Lung (tissue), 12 donors: ENCODE data around the gene NOXA1. TPM values are rescaled to one million over a fixed set of nuclear protein-coding genes. Genes with fewer than 3 reads are reported as not detected.

Experiments used
- ATAC-seq: fragments of 200-7000 bp; cut with Tn5 transposase; one replicate; pipeline ENCODE4 v1.9.1; 2020; ENCODE audit warnings: moderate number of reproducible peaks; ENCODE audit not compliant: insufficient read depth, low FRiP score
- DNase-seq, 3 donors: peaks; one replicate each; pipeline ENCODE4 v3.0.0-alpha.2; 2013 to 2017
- H3K27ac ChIP-seq, 2 donors: one replicate each; pipeline ENCODE4 v1.5.1; 2013; ENCODE audit warnings: mild to moderate bottlenecking in 2 of 2, moderate library complexity in 2 of 2, control low read depth in 1 of 2, inconsistent platforms in 1 of 2, low read depth in 1 of 2, low read length in 1 of 2
- H3K27me3 ChIP-seq, 3 donors: one replicate each; pipeline ENCODE4 v1.5.1; 2013; ENCODE audit warnings: low read length in 2 of 3; ENCODE audit not compliant: control insufficient read depth in 3 of 3, insufficient read depth in 3 of 3
- H3K36me3 ChIP-seq, 4 donors: one replicate each; pipeline ENCODE4 v1.5.1; 2013; ENCODE audit warnings: low read length in 4 of 4, mild to moderate bottlenecking in 1 of 4, moderate library complexity in 1 of 4; ENCODE audit not compliant: control insufficient read depth in 4 of 4, insufficient read depth in 4 of 4
- H3K4me1 ChIP-seq, 5 donors: one replicate each; pipeline ENCODE4 v1.5.1; 2013; ENCODE audit warnings: low read length in 5 of 5, mild to moderate bottlenecking in 2 of 5, moderate library complexity in 1 of 5; ENCODE audit not compliant: control insufficient read depth in 5 of 5, insufficient read depth in 5 of 5
- H3K4me3 ChIP-seq: one replicate; pipeline ENCODE4 v1.5.1; 2013; ENCODE audit warnings: mild to moderate bottlenecking, control low read depth, moderate library complexity
- H3K9ac ChIP-seq, 2 donors: one replicate each; pipeline ENCODE4 v1.5.1; 2013; ENCODE audit warnings: low read length in 2 of 2, control low read depth in 1 of 2; ENCODE audit not compliant: insufficient read depth in 1 of 2
- H3K9me3 ChIP-seq, 4 donors: one replicate each; pipeline ENCODE4 v1.5.1; 2013; ENCODE audit warnings: low read length in 3 of 4, mild to moderate bottlenecking in 1 of 4, moderate library complexity in 1 of 4; ENCODE audit not compliant: control insufficient read depth in 4 of 4, insufficient read depth in 3 of 4
- WGBS, 2 donors: extraction: QIAGEN DNeasy Blood & Tissue Kit; methylation state at CpG; one replicate each; pipeline ENCODE4 v1.1.7; 2013; 5-methylcytosine and 5-hydroxymethylcytosine counted together
- polyA plus RNA-seq, 2 donors: library from polyadenylated mRNA; stranded (reverse); fragments of 200-250 nt; gene quantifications; one replicate each; pipeline ENCODE4 v1.2.1, GENCODE V29; 2013
- total RNA-seq, 2 donors: library from RNA; depleted of rRNA in 1 of 2; stranded (reverse); fragments of >200 nt in 1 of 2; gene quantifications; one replicate each; pipeline ENCODE4 v1.2.1, GENCODE V29; 2014 to 2021
- TF ChIP-seq, protein P1 (sequence below): IDR thresholded peaks from 2 replicates; pipeline ENCODE4 v1.5.1; 2012; ENCODE audit warnings: mild to moderate bottlenecking; ENCODE audit errors: control extremely low read depth, extremely low read depth
- donor health status: control.
- donor health status: control.
- donor health status: Bipolar disorder and iron deficiency.
- donor health status: healthy.
- donor health status: DM: yes; HTN: yes; CAD: no.

The NOXA1 gene
- total and polyA plus RNA-seq, 4 donors = 2.1 to 11.7 (median 6.6) TPM

DNA sequence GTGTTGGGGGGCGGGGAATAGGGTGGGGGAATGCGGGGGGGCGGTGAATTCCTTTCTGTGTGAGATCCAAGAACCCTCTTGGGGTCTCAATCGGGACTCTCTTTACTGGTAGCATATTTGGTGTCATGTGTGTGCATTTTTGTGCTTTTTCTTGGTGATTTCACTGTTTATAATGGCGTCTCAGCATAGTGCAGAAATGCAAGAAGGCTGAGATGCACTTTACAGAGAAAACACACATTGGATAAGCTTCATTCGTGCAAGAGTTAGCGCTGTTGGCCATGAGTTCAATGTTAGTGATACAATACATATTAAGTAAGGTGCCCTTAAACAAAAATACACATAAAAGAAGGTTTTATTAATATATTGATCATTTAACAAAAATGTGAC, 18.7 kb downstream of the NOXA1 start:
- DNase-seq = no peak
- Histone ChIP-seq H3K4me3 (no peak overlapping the region), H3K36me3 (no peaks in the 10 kb centered on the region), H3K27me3 (no peaks in the 10 kb centered on the region), H3K4me1 (peaks cover 0 to 6% (median 0%) of the 10 kb centered on the region in 5 donors), H3K9me3 (peaks cover 0 to under 1% (median 0%) of the 10 kb centered on the region in 4 donors), H3K27ac (no peak overlapping the region), H3K9ac (no peak overlapping the region)
- 11 to 13% methylated on average over 6 to 7 of the region's 7 CpGs for WGBS, 2 donors
- ATAC-seq = no peak
- TF ChIP-seq, protein P1, sequence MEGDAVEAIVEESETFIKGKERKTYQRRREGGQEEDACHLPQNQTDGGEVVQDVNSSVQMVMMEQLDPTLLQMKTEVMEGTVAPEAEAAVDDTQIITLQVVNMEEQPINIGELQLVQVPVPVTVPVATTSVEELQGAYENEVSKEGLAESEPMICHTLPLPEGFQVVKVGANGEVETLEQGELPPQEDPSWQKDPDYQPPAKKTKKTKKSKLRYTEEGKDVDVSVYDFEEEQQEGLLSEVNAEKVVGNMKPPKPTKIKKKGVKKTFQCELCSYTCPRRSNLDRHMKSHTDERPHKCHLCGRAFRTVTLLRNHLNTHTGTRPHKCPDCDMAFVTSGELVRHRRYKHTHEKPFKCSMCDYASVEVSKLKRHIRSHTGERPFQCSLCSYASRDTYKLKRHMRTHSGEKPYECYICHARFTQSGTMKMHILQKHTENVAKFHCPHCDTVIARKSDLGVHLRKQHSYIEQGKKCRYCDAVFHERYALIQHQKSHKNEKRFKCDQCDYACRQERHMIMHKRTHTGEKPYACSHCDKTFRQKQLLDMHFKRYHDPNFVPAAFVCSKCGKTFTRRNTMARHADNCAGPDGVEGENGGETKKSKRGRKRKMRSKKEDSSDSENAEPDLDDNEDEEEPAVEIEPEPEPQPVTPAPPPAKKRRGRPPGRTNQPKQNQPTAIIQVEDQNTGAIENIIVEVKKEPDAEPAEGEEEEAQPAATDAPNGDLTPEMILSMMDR = no peak

DNA sequence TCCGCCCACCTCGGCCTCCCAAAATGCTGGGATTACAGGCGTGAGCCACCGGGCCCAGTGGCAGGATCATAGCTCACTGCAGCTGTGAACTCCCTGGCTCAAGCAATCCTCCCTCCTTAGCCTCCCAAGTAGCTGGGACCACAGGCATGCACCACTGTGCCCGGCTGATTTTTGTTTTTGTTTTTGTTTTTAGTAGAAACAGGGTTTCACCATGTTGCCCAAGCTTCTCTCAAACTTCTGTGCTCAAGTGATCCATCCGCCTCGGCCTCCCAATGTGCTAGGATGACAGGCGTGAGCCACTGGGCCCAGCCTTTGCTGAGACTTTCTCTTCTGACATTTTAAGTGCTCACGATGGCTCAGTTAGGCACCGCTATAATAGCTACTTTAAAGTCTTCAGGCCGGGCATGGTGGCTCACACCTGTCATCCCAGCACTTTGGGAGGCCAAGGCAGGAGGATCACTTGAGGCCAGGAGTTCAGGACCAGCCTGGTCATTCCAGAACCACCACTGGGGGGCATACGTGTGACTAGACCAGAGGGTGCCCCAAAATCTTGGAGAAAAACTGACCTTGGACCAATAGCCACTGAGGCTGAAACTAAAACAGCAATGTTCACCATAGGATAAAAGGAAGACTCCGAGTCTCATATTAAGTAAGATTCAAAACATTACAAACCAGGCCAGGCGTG, 21.1 kb downstream of the NOXA1 start:
- H3K4me3 ChIP-seq = no peak overlapping the region
- H3K36me3 ChIP-seq = peaks cover 0 to 6% (median 0%) of the 10 kb centered on the region in 4 donors
- ATAC-seq = no peak
- 88 to 92% methylated on average over 14 of the region's 14 CpGs for WGBS, 2 donors
- no peak overlapping the region for H3K27ac ChIP-seq
- H3K9ac ChIP-seq = no peak overlapping the region
- peaks cover 0 to 3% (median 0%) of the 10 kb centered on the region in 4 donors for H3K9me3 ChIP-seq
- no peaks in the 10 kb centered on the region for H3K27me3 ChIP-seq
- TF ChIP-seq, protein P1 = no peak
- no peak for DNase-seq
- peaks cover 0 to 14% (median 4%) of the 10 kb centered on the region in 5 donors for H3K4me1 ChIP-seq

DNA sequence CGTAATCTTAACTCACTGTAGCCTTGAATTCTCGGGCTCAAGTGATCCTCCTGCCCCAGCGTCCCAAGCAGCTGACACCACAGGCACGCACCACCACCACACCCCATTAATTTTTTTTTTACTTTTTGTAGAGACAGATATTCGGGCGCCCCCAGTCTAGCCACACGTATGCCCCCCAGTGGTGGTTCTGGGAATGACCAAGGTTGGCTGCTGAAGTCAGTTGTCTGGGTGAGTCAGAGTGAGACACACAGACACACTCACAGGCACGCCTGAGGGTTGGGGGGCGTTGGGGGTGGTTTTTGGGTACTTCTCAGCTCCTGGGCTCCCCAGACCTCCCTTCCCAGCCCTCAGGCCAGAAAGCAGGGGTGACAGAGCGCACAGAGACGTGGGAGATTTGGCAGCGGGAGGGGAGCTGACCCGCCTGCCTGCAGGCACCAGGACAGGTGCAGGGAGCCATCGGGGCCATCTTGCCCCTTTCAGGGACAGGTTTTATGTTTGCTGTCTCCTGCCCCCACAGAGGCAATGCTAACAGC, 22.1 kb downstream of the NOXA1 start:
- ATAC-seq = peak; percentile 85
- no peaks in the 10 kb centered on the region for H3K27me3 ChIP-seq
- H3K9me3 ChIP-seq = peaks cover 0 to 3% (median 0%) of the 10 kb centered on the region in 4 donors
- H3K4me1 ChIP-seq = peaks cover 0 to 14% (median 4%) of the 10 kb centered on the region in 5 donors
- DNase-seq = peak; percentile 65 to 72 (median 66)
- TF ChIP-seq, protein P1 = peak; percentile 60
- H3K36me3 ChIP-seq = peaks cover 0 to 10% (median 0%) of the 10 kb centered on the region in 4 donors
- no peak overlapping the region for H3K4me3 ChIP-seq
- no peak overlapping the region for H3K27ac ChIP-seq
- 20 to 23% methylated on average over 14 of the region's 14 CpGs for WGBS, 2 donors
- H3K9ac ChIP-seq = no peak overlapping the region
